Neural crest cell (in vitro differentiated cells): ENCODE data around the gene SIRT5. TPM values are rescaled to one million over a fixed set of nuclear protein-coding genes. Genes with fewer than 3 reads are reported as not detected.

ENCODE experiments used
- DNase-seq: peaks from one replicate; pipeline ENCODE4 v3.0.0; 2021; ENCODE audit warnings: low read depth, mixed read lengths, low spot score
- H3K27ac Mint-ChIP-seq: one replicate; pipeline ENCODE4 v1.8.0; 2021; ENCODE audit warnings: mild to moderate bottlenecking, mixed read lengths; ENCODE audit not compliant: unreplicated experiment
- H3K27me3 Mint-ChIP-seq: 2 replicates; pipeline ENCODE4 v1.8.0; 2021; ENCODE audit warnings: low read depth, mild to moderate bottlenecking, mixed read lengths
- H3K36me3 Mint-ChIP-seq: 2 replicates; pipeline ENCODE4 v1.8.0; 2021; ENCODE audit warnings: low read depth, mild to moderate bottlenecking, mixed read lengths
- H3K4me1 Mint-ChIP-seq: 2 replicates; pipeline ENCODE4 v1.8.0; 2021; ENCODE audit warnings: mixed read lengths
- H3K4me3 Mint-ChIP-seq: one replicate; pipeline ENCODE4 v1.8.0; 2021; ENCODE audit warnings: mild to moderate bottlenecking, mixed read lengths
- H3K9me3 Mint-ChIP-seq: 2 replicates; pipeline ENCODE4 v1.8.0; 2021; ENCODE audit warnings: mixed read lengths
- CTCF ChIP-seq: fragments of 200-600 bp; sonication (generic); conservative IDR thresholded peaks from 2 replicates; pipeline ENCODE4 v1.5.0; 2021; ENCODE audit warnings: antibody characterized with exemption, mild to moderate bottlenecking
- total RNA-seq: library from RNA; stranded (reverse); gene quantifications from 2 replicates; pipeline ENCODE4 v1.2.1, GENCODE V29; 2021

Gene SIRT5
- total RNA-seq, 1 donor from 2014 or later: 8.8 TPM

GRCh38 chr6:13614926-13615791 lies 40.8 kb downstream of the SIRT5 start, which contains the start of gene NOL7:
Gene NOL7, plus strand, starts transcription at chr6:13615335. Its CDS starts 24 bp downstream, at chr6:13615359.
- Mint-ChIP-seq H3K36me3 (peaks cover 9% of the 10 kb centered on the region), H3K4me3 (peak within 1 kb of the TSS; percentile 99), H3K4me1 (peaks cover 40% of the 10 kb centered on the region), H3K27me3 (no peaks in the 10 kb centered on the region), H3K27ac (peak within 1 kb of the TSS; percentile 96), H3K9me3 (no peaks in the 10 kb centered on the region)
- peak; percentile 91 for TF ChIP-seq CTCF
- peak; percentile 100 for DNase-seq

- TF ChIP-seq CTCF: no peak
- Mint-ChIP-seq H3K36me3 (peaks cover 9% of the 10 kb centered on the region), H3K9me3 (no peaks in the 10 kb centered on the region), H3K27ac (peak overlapping the region; percentile 96), H3K4me3 (peak overlapping the region; percentile 99), H3K27me3 (no peaks in the 10 kb centered on the region), H3K4me1 (peaks cover 40% of the 10 kb centered on the region)
- DNase-seq: peak; percentile 30
Observed at GRCh38 chr6:13615792-13616120, 41.4 kb downstream of the SIRT5 start.

GRCh38 chr6:13617066-13617465 lies 42.7 kb downstream of the SIRT5 start:
- DNase-seq: no peak
- Mint-ChIP-seq H3K9me3 (no peaks in the 10 kb centered on the region), H3K27ac (no peak overlapping the region), H3K27me3 (no peaks in the 10 kb centered on the region), H3K4me3 (peak overlapping the region; percentile 99), H3K36me3 (peaks cover 12% of the 10 kb centered on the region), H3K4me1 (peaks cover 40% of the 10 kb centered on the region)
- no peak for TF ChIP-seq CTCF

- Mint-ChIP-seq H3K27ac (no peak overlapping the region), H3K4me1 (peaks cover 9% of the 10 kb centered on the region), H3K36me3 (peaks cover 9% of the 10 kb centered on the region), H3K9me3 (no peaks in the 10 kb centered on the region), H3K27me3 (no peaks in the 10 kb centered on the region), H3K4me3 (no peak overlapping the region)
- TF ChIP-seq CTCF: peak; percentile 66
- DNase-seq: no peak
Observed at GRCh38 chr6:13624871-13625288, 50.5 kb downstream of the SIRT5 start.

GRCh38 chr6:13629459-13630116 lies 55.2 kb downstream of the SIRT5 start:
- Mint-ChIP-seq H3K4me3 (no peak overlapping the region), H3K36me3 (peaks cover 13% of the 10 kb centered on the region), H3K27me3 (no peaks in the 10 kb centered on the region), H3K4me1 (peaks cover 12% of the 10 kb centered on the region), H3K9me3 (no peaks in the 10 kb centered on the region), H3K27ac (peak overlapping the region; percentile 93)
- DNase-seq: no peak
- no peak for TF ChIP-seq CTCF
